ENCODE results near the gene ECPAS. TPM values are rescaled to one million over a fixed set of nuclear protein-coding genes. Genes with fewer than 3 reads are reported as not detected.
"Not testable (repeated sequence)": the region's sequence is repeated elsewhere in the genome, so short reads cannot be mapped to it uniquely, and the experiment has no call there.

Gene ECPAS
- total RNA-seq, 1 donor from 2014 or later, result 36.4 TPM

- ATAC-seq, result peak; percentile 57
- no peak for DNase-seq (ENCODE audit: low spot score)
Observed at GRCh38 chr9:111429175-111429574, 55.0 kb downstream of the ECPAS start.

GRCh38 chr9:111427186-111427585 lies 57.0 kb downstream of the ECPAS start:
- no peak for ATAC-seq
- DNase-seq (ENCODE audit: low spot score), result no peak

- no peak for DNase-seq (ENCODE audit: low spot score)
- peak; percentile 87 for ATAC-seq
Observed at GRCh38 chr9:111423389-111423788, 60.8 kb downstream of the ECPAS start.

- ATAC-seq, result no peak
- no peak for DNase-seq (ENCODE audit: low spot score)
Observed at GRCh38 chr9:111414406-111414805, 69.8 kb downstream of the ECPAS start.

GRCh38 chr9:111413996-111414395 lies 70.2 kb downstream of the ECPAS start:
- no peak for DNase-seq (ENCODE audit: low spot score)
- no peak for ATAC-seq

GRCh38 chr9:111412280-111412679 lies 71.9 kb downstream of the ECPAS start:
- DNase-seq (ENCODE audit: low spot score) (no peak), ATAC-seq (no peak)

- DNase-seq (ENCODE audit: low spot score) (no peak), ATAC-seq (no peak)
Observed at GRCh38 chr9:111411266-111411665, 72.9 kb downstream of the ECPAS start.

GRCh38 chr9:111407813-111408212 lies 76.4 kb downstream of the ECPAS start:
- no peak for ATAC-seq

GRCh38 chr9:111405701-111406100 lies 78.5 kb downstream of the ECPAS start:
- DNase-seq (ENCODE audit: low spot score) (no peak), ATAC-seq (no peak)

More at GRCh38 chr9:111407813-111408212, 76.4 kb downstream of the ECPAS start:
- no peak for DNase-seq (ENCODE audit: low spot score)

GRCh38 chr9:111401486-111401885 lies 82.7 kb downstream of the ECPAS start:
- not testable (repeated sequence) for DNase-seq (ENCODE audit: low spot score); ATAC-seq

- DNase-seq (ENCODE audit: low spot score) (no peak), ATAC-seq (no peak)
Observed at GRCh38 chr9:111400564-111400898, 83.7 kb downstream of the ECPAS start.

- DNase-seq (ENCODE audit: low spot score) (peak; percentile 48), ATAC-seq (peak; percentile 97)
Observed at GRCh38 chr9:111399772-111400563, 84.2 kb downstream of the ECPAS start.

- ATAC-seq (no peak), DNase-seq (ENCODE audit: low spot score) (no peak)
Observed at GRCh38 chr9:111399211-111399739, 84.9 kb downstream of the ECPAS start.

GRCh38 chr9:111393971-111394370 lies 90.2 kb downstream of the ECPAS start:
- ATAC-seq (no peak), DNase-seq (ENCODE audit: low spot score) (no peak)

- no peak for ATAC-seq
Observed at GRCh38 chr9:111389406-111389805, 94.8 kb downstream of the ECPAS start.

GRCh38 chr9:111386386-111386785 lies 97.8 kb downstream of the ECPAS start:
- no peak for ATAC-seq
- no peak for DNase-seq (ENCODE audit: low spot score)

More at GRCh38 chr9:111389406-111389805, 94.8 kb downstream of the ECPAS start:
- no peak for DNase-seq (ENCODE audit: low spot score)

GRCh38 chr9:111381006-111381405 lies 103.2 kb downstream of the ECPAS start:
- ATAC-seq (no peak), DNase-seq (ENCODE audit: low spot score) (no peak)

GRCh38 chr9:111375817-111376564 lies 108.2 kb downstream of the ECPAS start:
- no peak for DNase-seq (ENCODE audit: low spot score)
- ATAC-seq, result no peak

GRCh38 chr9:111375062-111375461 lies 109.1 kb downstream of the ECPAS start:
- DNase-seq (ENCODE audit: low spot score) (no peak), ATAC-seq (no peak)

GRCh38 chr9:111372297-111372696 lies 111.9 kb downstream of the ECPAS start:
- DNase-seq (ENCODE audit: low spot score), result no peak
- ATAC-seq, result no peak

GRCh38 chr9:111366978-111367377 lies 117.2 kb downstream of the ECPAS start:
- no peak for DNase-seq (ENCODE audit: low spot score)
- ATAC-seq, result no peak

GRCh38 chr9:111362526-111362925 lies 121.7 kb downstream of the ECPAS start:
- ATAC-seq (no peak), DNase-seq (ENCODE audit: low spot score) (no peak)
